HG03469 (cell line): ENCODE measurements around the gene ELOB.

ENCODE experiments used
- ATAC-seq: cut with Tn5 transposase; IDR thresholded peaks from one replicate; pipeline ENCODE4 v1.9.1; 2021; ENCODE audit warnings: mild to moderate bottlenecking, moderate library complexity, moderate number of reproducible peaks; ENCODE audit not compliant: unreplicated experiment

The ELOB gene

GRCh38 chr16:2811703-2812471, 34.8 kb upstream of the ELOB start:
- no peak for ATAC-seq

DNA sequence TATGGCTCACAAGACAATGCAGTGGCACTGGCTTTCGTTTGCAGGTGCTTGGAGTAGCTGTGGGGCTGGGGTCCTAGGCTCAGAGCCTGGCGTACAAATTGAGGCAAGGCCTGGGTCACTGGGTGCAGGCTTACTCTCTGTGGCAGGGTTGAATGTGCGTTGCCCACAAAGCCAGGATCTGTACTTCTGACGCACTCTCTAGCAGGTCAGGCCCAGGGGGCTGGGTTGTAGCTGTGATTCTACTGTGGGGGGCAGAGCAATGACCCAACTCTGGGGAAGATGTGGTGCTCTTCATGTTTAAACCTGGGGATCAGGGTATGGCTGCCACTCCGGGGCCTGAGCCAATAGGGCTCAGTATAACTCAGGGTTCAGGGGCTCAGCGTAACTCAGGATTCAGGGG, 33.6 kb upstream of the ELOB start:
- ATAC-seq = no peak

- ATAC-seq = no peak
Observed at GRCh38 chr16:2809149-2809760, 32.2 kb upstream of the ELOB start.

GRCh38 chr16:2808181-2808580, 31.1 kb upstream of the ELOB start:
- no peak for ATAC-seq

- no peak for ATAC-seq
Observed at GRCh38 chr16:2806286-2806685, 29.2 kb upstream of the ELOB start.

DNA sequence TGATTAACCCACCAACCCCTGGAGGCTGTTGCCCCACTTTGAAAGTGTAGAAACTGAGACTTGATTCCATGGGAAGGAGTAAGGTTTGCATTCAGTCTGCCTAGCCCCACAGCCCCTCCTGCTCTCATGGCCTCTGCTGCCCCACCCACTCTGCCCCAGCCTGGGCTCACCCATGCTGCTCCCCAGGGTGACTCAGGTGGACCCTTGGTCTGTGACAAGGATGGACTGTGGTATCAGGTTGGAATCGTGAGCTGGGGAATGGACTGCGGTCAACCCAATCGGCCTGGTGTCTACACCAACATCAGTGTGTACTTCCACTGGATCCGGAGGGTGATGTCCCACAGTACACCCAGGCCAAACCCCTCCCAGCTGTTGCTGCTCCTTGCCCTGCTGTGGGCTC, 27.6 kb upstream of the ELOB start:
- ATAC-seq = no peak

GRCh38 chr16:2803545-2804195, 26.6 kb upstream of the ELOB start:
- no peak for ATAC-seq

DNA sequence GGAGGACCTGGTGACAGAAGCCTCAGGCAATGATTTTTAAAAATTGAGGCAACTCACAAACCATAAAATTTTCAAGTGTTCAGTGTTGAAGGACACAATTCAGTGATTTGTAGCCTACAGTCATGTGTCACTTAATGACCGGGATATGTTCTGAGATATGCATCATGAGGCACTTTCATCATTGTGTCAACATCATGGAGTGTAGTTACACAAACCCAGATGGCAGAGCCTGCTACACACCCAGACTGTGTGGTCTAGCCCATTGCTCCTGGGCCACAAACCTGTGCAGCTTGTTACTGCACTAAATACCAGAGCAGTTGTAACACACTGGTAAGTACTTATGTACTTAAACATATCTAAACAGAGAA, 22.8 kb upstream of the ELOB start:
- ATAC-seq = no peak

DNA sequence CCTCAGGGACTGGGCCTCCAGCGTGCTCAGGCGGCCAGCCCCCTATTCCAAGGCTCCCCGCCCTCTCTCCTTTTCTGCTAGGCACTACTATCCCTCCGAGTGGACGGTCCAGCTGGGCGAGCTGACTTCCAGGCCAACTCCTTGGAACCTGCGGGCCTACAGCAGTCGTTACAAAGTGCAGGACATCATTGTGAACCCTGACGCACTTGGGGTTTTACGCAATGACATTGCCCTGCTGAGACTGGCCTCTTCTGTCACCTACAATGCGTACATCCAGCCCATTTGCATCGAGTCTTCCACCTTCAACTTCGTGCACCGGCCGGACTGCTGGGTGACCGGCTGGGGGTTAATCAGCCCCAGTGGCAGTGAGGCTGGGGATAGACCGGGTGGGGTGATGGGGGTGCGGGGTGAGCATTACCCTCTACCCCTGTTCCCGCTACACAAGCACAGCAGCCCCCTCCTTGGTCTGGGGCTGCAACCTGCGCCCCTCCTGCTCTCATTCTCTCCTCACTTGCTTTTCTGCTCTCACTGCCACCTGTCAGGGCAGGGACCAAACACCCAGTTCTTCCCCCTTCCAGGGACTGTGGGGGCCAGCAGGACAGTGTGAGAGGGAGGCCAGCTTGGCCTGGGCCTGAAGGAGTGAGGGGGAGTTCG, 22.3 kb upstream of the ELOB start:
- no peak for ATAC-seq

DNA sequence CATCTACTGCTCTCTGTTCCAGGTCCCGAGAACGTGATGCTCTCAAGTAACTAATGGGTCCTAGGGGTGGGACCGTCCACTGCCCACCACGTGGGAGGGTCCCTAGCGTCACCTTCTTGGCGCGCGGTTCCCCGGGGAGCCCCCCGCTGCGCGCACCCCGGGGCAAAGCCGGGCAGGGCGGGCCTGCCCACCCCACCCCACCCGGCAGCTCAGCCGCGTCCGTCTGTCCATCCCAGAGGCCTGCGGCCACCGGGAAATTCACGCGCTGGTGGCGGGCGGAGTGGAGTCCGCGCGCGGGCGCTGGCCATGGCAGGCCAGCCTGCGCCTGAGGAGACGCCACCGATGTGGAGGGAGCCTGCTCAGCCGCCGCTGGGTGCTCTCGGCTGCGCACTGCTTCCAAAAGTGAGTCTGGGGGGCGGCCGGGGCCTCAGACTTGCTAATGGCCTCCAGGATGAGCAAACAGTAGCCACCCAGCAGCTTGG, 21.7 kb upstream of the ELOB start:
- no peak for ATAC-seq

DNA sequence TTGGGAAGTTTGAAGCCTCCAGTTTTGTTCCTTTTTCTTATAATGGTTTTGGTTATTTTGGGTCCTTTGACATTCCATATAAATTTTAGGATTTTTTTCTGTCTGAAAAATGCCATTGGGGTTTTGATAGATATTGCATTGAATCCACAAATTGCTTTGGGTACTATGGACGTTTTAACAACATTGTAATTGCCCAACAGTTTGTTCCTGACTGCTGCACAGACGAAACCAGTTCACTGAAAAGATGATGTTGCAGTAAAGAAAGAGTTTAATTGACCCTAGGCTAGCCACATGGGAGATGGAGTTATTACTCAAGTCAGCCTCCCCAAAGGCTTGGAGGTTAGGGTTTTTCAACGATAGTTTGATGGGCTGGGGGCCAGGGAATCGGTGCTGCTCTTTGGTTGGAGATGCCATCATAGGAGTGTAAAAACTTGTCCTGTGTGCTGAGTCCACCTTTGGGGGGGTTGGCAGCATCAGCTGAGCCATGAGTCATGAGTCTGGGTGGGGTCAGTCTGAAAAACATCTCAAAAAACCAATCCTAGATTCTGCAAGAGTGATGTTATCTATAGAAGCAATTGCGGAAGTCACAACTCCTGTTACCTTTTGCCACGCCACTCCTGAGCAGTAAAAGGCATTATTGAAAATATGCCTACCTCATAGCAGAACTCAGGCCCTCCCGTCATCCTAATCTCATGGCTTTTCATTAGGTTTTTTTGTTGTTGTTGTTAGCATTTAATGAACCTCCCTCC, 18.5 kb upstream of the ELOB start:
- ATAC-seq = no peak

GRCh38 chr16:2792940-2793339, 15.9 kb upstream of the ELOB start:
- ATAC-seq = no peak

DNA sequence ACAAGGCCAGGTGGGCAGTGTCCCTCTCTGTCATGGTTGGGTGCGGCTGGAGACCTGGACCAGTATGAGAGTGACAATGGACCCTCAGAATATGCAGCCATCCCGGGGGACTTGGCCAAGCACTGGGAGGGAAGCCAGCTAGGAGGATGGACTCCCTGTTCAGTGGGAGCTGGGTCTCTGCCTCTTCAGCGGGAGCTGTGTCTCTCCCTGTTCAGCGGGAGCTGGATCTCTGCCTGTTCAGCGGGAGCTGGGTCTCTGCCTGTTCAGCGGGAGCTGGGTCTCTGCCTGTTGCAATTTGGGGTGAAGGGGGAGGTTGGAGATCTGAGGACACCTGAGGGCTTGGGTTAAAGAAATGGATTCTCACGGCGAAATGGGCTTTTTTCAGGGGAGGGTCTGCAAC, 14.1 kb upstream of the ELOB start:
- no peak for ATAC-seq

GRCh38 chr16:2790631-2791030, 13.6 kb upstream of the ELOB start:
- ATAC-seq = no peak

DNA sequence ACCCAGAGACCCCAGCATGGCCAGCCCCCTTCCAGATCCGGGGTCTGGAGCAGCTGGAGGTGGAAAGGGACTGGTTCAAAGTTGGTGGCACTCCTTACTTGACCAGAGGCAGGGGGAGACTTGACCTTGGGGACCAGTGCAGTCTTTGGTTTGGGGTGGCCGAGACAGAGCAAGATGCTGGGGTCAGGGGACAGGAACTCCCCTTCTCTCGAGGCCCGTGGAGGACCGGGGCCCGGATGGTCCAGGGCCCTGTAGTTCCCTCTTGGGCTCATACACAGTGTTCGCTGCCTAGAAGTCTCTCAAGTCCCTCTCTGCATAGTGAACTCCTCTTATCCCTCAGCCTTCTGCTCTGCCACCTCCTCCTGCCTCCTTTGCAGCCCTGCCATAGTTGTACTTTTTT, 10.9 kb upstream of the ELOB start:
- ATAC-seq = no peak

GRCh38 chr16:2787406-2787805, 10.3 kb upstream of the ELOB start, which contains the start of gene PRSS33:
Gene PRSS33 (minus strand): TSS chr16:2787560. CDS start chr16:2786547, 1,013 bp downstream.
- no peak for ATAC-seq

DNA sequence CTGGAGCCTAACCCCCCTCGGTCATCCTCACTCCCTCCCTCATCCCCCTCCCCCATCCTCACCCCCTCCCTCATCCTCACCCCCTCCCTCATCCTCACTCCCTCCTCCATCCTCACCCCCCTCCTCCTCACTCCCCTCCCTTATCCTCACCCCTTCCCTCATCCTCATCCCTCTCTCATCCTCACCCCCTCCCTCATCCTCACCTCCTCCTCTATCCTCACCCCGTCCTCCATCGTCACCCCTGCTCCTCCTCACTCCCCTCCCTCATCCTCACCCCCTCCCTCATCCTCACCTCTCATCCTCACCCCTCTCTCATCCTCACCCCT, 9.7 kb upstream of the ELOB start:
- ATAC-seq = no peak

DNA sequence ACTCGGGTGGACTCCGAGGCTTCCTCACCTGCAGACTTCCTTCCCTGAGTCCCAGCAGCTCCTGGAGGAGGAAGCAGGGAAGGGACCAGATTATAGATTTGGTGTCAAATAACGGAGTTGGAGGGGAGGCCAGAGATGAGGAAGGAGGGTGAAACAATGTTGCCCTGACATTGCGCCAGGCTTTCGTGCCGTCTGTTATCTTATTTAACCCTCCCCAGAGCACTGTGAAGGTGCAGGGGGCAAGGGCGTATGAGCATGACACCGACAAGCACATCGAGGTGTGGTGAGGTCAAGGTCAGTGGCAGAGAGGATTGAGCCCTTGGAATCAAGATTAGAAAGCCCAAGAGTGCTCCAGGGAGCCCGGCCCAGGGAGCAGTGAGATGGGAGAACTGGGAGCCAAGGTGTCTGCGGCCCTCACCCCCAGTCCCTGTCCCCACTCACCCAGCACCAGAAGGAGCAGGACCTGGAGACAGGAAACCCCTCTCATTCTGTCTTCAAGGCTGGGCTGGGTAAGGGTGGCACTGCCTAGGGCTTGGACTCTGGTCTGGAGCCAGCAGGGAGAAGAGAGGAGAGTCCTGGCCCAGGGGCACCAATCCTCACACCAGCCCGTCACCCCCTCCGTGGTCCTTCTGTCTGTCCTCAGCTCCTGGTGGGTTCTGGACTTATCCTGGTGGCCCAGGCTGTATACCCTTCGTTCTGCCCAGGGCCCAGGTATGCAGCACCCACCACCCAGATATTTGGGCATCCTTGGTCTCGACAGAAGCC, 9.2 kb upstream of the ELOB start:
- ATAC-seq = no peak

DNA sequence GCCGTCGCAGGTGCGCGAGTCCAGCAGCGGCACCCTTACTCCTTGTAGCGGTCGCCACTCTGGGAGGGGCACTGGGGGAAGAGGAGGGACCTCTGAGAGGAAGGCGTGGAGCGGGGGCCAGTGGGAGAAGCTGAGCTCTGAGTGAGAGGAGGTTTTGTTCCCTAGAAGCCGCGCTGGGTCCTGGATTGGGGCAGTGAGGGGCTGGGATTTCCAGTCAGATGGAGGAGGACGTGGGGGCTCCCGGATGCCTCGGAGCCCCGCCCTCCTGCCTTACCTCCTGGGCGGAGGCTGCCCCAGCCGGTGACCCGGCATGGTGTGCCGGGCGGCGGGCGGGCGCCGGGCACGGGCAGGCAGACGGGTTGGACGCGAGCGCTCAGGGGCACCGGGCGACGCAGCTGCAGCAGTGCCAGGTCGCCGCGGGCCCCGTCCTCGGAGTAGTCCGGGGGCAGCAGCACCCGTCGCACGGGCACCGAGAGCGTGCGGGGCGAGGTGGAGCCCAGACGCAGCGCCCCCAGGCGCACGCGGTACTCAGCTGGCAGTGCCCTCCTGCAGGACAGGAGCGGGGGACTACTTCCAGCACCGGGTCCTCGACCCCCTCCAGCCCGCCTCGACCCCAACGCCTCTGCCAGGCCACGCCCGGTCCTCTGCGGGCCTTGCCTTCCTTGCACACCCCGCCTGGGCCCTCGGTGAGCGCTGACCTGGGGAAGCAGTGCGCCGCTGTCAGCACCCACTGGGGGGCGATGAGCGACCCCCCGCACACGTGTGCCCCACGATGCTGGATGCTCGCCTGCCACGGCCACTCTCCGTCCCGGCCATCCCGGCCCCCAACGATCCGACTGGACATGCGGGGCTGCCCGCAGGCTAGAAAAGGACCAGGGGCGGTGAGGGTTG, 8.3 kb upstream of the ELOB start:
- no peak for ATAC-seq
